ENCODE measurements around the gene KCND2.

DNA sequence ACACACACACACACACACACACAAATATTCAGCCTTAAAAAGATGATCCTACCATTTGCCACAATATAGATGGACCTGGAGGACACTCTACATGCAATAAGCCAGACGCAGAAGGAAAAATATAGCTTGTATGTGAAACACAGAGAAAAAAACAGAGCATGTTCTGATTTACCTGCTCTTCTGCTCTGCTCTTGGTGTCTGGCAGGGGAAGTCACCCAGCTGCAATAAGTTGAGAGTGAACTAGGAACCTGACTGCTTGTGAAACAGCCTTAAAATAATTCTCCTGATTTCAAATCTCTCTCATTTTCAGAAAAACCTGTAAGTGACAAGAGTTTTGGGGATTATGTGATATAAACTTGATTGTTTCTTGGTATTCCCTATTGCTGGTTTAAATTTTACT, 31.0 kb upstream of the KCND2 start:
- no peak for TF ChIP-seq CTCF (IDR thresholded peaks at IDR 0.05)
- no peak for TF ChIP-seq POLR2A (IDR thresholded peaks at IDR 0.05; ENCODE audit: low read depth)

Data from esophagus muscularis mucosa (tissue), 3 donors.